ENCODE measurements around the gene EHHADH. TPM values are rescaled to one million over a fixed set of nuclear protein-coding genes. Genes with fewer than 3 reads are reported as not detected.
A peak's percentile ranks its signal among the peaks of the same experiment; 100 is the strongest.

EHHADH gene
- total RNA-seq, 1 donor from 2014 or later = 4.9 TPM

- Mint-ChIP-seq H3K27ac (ENCODE audit: unreplicated experiment) (peak overlapping the region; percentile 63), H3K27me3 (ENCODE audit: unreplicated experiment) (no peaks in the 10 kb centered on the region), H3K4me3 (ENCODE audit: unreplicated experiment) (no peak overlapping the region), H3K4me1 (ENCODE audit: low read depth, unreplicated experiment) (peaks cover 19% of the 10 kb centered on the region), H3K9me3 (ENCODE audit: unreplicated experiment) (peaks cover 9% of the 10 kb centered on the region), H3K36me3 (ENCODE audit: unreplicated experiment) (no peaks in the 10 kb centered on the region)
- DNase-seq = peak; percentile 23
- TF ChIP-seq CTCF (IDR thresholded peaks at IDR 0.05; ENCODE audit: partially characterized antibody, unreplicated experiment) = no peak
Measured at GRCh38 chr3:185164428-185165217, 89.2 kb downstream of the EHHADH start.

- no peak for DNase-seq
- Mint-ChIP-seq H3K9me3 (ENCODE audit: unreplicated experiment) (peaks cover 9% of the 10 kb centered on the region), H3K36me3 (ENCODE audit: unreplicated experiment) (no peaks in the 10 kb centered on the region), H3K4me1 (ENCODE audit: low read depth, unreplicated experiment) (peaks cover 19% of the 10 kb centered on the region), H3K4me3 (ENCODE audit: unreplicated experiment) (no peak overlapping the region), H3K27me3 (ENCODE audit: unreplicated experiment) (no peaks in the 10 kb centered on the region), H3K27ac (ENCODE audit: unreplicated experiment) (no peak overlapping the region)
- no peak for TF ChIP-seq CTCF (IDR thresholded peaks at IDR 0.05; ENCODE audit: partially characterized antibody, unreplicated experiment)
Measured at GRCh38 chr3:185162634-185163033, 91.2 kb downstream of the EHHADH start.

GRCh38 chr3:185161761-185162160, 92.1 kb downstream of the EHHADH start:
- TF ChIP-seq CTCF (IDR thresholded peaks at IDR 0.05; ENCODE audit: partially characterized antibody, unreplicated experiment) = no peak

GRCh38 chr3:185157347-185157746, 96.5 kb downstream of the EHHADH start:
- peaks cover 5% of the 10 kb centered on the region for H3K9me3 Mint-ChIP-seq (ENCODE audit: unreplicated experiment)
- peaks cover 12% of the 10 kb centered on the region for H3K4me1 Mint-ChIP-seq (ENCODE audit: low read depth, unreplicated experiment)
- H3K4me3 Mint-ChIP-seq (ENCODE audit: unreplicated experiment) = no peak overlapping the region
- H3K36me3 Mint-ChIP-seq (ENCODE audit: unreplicated experiment) = no peaks in the 10 kb centered on the region
- DNase-seq = no peak
- no peak for TF ChIP-seq CTCF (IDR thresholded peaks at IDR 0.05; ENCODE audit: partially characterized antibody, unreplicated experiment)
- no peaks in the 10 kb centered on the region for H3K27me3 Mint-ChIP-seq (ENCODE audit: unreplicated experiment)
- no peak overlapping the region for H3K27ac Mint-ChIP-seq (ENCODE audit: unreplicated experiment)

More at GRCh38 chr3:185161761-185162160, 92.1 kb downstream of the EHHADH start:
- Mint-ChIP-seq H3K36me3 (ENCODE audit: unreplicated experiment) (no peaks in the 10 kb centered on the region), H3K9me3 (ENCODE audit: unreplicated experiment) (peaks cover 8% of the 10 kb centered on the region), H3K4me3 (ENCODE audit: unreplicated experiment) (no peak overlapping the region), H3K4me1 (ENCODE audit: low read depth, unreplicated experiment) (peaks cover 22% of the 10 kb centered on the region), H3K27ac (ENCODE audit: unreplicated experiment) (no peak overlapping the region), H3K27me3 (ENCODE audit: unreplicated experiment) (no peaks in the 10 kb centered on the region)
- no peak for DNase-seq

GRCh38 chr3:185155678-185156077, 98.2 kb downstream of the EHHADH start:
- DNase-seq = no peak
- Mint-ChIP-seq H3K27ac (ENCODE audit: unreplicated experiment) (no peak overlapping the region), H3K4me1 (ENCODE audit: low read depth, unreplicated experiment) (peaks cover 8% of the 10 kb centered on the region), H3K9me3 (ENCODE audit: unreplicated experiment) (peaks cover 6% of the 10 kb centered on the region), H3K36me3 (ENCODE audit: unreplicated experiment) (no peaks in the 10 kb centered on the region), H3K4me3 (ENCODE audit: unreplicated experiment) (no peak overlapping the region), H3K27me3 (ENCODE audit: unreplicated experiment) (peaks cover 4% of the 10 kb centered on the region)
- no peak for TF ChIP-seq CTCF (IDR thresholded peaks at IDR 0.05; ENCODE audit: partially characterized antibody, unreplicated experiment)
